HG03378 (cell line): ENCODE measurements around the gene MACROD1.

Experiments
- ATAC-seq: cut with Tn5 transposase; IDR thresholded peaks from one replicate; pipeline ENCODE4 v1.9.1; 2021; ENCODE audit warnings: mild to moderate bottlenecking, moderate library complexity; ENCODE audit not compliant: unreplicated experiment

MACROD1 gene

DNA sequence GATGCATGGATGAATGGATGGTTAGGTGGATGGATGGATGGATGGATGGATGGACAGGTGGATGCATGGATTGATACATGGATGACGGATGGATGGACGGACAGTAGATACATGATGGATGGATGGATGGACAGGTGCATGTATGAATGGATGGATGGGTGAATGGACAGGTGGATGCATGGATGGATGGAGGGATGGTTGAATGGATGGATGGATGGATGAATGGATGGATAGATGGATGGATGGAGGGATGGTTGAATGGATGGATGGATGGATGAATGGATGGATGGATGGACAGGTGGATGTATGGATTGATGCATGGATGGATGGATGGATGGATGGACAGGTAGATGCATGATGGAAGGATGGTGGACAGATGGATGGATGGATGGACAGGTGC is 51.7 kb downstream of the MACROD1 start:
- no peak for ATAC-seq

- no peak for ATAC-seq
Observed at GRCh38 chr11:64113462-64113780, 52.5 kb downstream of the MACROD1 start.

- no peak for ATAC-seq
Observed at GRCh38 chr11:64112771-64113461, 53.0 kb downstream of the MACROD1 start.

- ATAC-seq: no peak
Observed at GRCh38 chr11:64110465-64111375, 55.2 kb downstream of the MACROD1 start.

DNA sequence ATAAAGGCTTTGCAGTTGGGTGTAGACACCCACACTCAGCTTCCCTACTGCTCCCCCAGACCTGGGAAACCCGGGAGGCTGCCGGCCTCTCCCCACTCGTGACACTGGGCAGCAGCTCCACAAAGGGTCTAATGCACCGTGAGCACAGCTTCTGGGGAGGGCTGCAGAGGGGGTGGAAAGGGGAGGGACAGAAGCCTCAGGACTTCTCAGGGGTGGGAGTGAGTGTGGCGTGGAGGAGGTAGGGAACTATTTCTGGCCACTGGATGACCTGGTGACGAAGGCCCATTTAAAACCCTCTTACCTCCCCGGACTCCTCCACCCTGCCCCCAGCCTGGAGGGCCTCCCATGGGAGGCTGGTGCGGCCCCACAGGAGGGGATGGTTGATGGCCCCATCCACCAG is 56.6 kb downstream of the MACROD1 start:
- ATAC-seq: no peak

- ATAC-seq: no peak
Observed at GRCh38 chr11:64107303-64107702, 58.6 kb downstream of the MACROD1 start.

DNA sequence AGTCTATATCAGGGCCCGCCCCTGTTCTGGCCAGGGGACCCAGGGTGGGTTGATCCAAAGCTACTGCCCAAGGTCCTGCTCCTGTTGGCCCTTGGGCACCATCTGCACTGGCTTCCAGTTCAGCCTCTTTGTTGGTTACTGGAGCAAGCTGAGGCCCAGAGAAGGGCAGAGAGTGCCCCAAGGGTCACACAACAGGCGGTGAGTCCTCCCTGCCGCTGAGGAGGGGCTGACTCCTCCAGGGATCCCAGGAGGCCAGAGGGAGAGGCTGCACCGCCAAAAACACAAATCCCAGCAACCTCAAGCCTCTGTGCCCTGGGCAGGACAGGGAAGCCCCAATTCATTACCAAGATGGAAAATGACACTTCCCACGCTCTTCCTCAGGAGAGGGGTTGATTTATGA is 61.3 kb downstream of the MACROD1 start:
- no peak for ATAC-seq

- ATAC-seq: no peak
Observed at GRCh38 chr11:64103277-64103985, 62.5 kb downstream of the MACROD1 start.

- ATAC-seq: no peak
Observed at GRCh38 chr11:64102005-64102738, 63.7 kb downstream of the MACROD1 start.

DNA sequence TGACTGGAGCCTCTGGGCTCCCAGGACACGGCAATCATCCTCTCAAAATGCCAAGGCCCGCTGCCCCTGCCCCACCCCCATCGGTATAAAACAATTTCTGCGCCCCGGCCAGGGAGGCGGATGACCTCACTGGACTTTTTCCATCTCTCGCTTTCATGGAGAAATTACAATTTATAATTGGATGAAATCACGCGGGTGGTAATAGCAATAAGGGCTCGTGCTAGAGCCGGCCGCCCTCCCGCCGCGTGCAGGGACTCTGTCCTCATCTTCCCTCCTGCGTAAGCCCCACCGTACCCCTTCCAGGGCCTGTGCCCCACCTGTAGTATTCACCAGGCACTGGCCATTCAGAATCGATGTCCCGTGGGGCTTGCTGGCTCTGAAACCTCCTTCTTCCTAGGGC is 64.5 kb downstream of the MACROD1 start:
- ATAC-seq: no peak

DNA sequence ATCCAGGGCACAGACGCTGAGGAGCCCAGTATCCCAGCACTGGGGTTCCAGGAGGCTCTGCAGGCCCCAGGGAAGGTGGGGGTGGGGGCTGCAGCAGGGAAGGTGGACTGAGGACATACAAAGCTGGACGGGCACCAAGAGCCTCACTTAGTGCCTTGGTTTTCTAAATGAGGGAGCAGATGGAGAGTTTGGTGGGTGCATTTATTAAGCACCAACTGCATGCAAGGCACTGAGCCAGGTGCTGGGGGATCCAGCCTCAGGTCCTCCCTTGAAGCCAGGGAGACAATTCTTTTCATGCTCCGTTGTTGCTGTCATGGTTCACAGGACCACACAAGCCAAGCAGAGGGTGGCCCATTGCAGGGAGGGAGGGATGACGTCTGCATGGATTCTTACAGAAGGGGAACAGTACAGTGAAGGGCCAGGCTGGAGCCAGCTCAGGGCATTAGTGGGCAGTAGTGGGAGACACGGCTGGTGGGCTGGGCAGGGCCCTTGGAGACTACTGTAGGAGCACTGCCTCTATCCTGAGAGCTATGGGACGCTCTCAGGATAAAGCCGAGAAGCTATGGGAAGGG is 65.0 kb downstream of the MACROD1 start:
- no peak for ATAC-seq

GRCh38 chr11:64100360-64100759 is 65.6 kb downstream of the MACROD1 start:
- no peak for ATAC-seq

DNA sequence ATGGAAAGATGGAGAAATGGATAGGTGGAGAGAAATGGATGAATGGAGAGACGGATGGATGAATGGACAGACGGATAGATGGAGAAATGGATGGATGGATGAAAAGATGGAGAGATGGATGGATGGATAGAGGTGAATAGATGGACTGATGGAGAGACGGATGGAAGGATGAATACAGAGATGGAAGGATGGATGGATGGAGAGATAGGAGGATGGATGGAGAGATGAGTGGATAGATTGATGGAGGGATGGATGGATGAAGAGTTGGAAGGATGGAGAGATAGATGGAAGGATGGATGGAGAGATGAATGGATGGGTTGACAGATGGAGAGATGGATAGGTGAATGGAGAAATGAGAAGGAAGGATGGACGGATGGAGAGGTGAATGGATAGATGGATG is 66.5 kb downstream of the MACROD1 start:
- ATAC-seq: no peak

- ATAC-seq: no peak
Observed at GRCh38 chr11:64098318-64098831, 67.5 kb downstream of the MACROD1 start.

DNA sequence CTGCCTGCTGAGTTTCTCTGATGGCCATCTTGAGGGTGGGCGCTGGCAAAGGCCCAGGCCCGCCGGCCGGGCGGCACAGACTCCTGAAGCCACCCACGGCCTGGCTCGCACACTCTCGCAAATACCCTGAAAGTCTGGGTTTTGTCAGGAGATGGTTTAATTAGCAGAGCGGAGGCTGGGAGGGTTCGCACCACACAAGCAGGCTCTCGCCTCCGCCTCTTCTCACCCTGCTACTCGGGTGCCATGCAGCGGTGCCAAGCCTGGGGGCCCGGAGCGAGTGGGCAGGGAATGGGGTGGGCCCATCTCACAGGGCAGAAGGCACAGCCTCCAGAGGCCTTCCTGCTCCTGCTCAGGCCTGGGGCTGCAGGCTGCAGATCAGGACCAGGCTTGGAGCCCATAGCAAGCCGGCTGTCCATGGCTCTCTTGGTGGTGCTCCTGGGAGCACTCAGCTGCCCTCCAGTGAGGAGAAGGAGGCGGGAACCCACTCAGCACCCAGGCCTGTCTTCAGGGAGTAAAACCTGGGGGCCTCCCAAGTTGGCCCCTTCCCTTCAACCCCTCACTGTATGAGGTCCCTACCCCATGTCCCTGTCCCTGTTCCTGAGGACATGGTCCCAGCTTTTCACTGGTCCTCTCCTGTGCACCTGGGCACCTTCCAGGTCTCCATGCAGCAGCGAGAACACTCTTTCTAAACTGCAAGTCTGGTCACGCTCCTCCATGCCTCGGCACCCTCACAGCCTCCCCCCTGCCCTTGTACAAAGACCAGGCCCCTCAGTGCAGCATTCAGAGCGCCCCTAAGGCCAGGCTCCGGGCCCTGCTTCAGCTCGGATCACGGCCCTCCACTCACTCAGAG is 68.2 kb downstream of the MACROD1 start:
- ATAC-seq: no peak

DNA sequence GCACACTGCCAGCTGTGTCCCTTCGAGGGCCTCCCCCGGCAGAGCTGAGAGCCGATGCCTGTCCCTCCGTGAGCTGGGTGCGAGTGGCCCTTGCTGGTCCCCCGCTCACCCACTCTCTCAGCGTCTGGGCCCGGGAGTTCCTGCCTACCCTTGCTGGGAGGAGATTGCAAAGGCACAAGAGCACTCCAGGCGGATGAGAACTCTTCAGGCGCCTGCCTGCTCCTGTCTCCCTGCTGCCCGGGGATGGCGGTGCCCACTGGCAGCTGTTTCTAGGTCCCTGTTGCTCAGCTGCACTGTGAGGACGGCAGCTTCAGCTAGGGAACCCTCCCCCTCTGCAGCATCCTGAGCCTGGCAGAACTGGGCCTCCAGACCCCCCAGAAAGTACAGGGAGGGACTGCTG is 69.1 kb downstream of the MACROD1 start:
- no peak for ATAC-seq

- ATAC-seq: no peak
Observed at GRCh38 chr11:64095949-64096348, 70.0 kb downstream of the MACROD1 start.

- no peak for ATAC-seq
Observed at GRCh38 chr11:64095273-64095817, 70.6 kb downstream of the MACROD1 start.
